ENCODE results near the gene ZNF580.
A peak's percentile ranks its signal among the peaks of the same experiment; 100 is the strongest.

The ZNF580 gene

GRCh38 chr19:55599842-55600661 lies 40.8 kb upstream of the ZNF580 start, which contains the start of gene ZNF524 (continued):
- TF ChIP-seq ZNF16 (tag by site-specific recombination; IDR thresholded peaks at IDR 0.05; ENCODE audit: low read depth) (no peak), ZNF677 (tag by site-specific recombination; IDR thresholded peaks at IDR 0.05) (no peak), ZNF658 (tag by site-specific recombination; IDR thresholded peaks at IDR 0.05) (no peak), ZNF549 (tag by site-specific recombination; IDR thresholded peaks at IDR 0.05) (no peak), PATZ1 (tag by site-specific recombination; IDR thresholded peaks at IDR 0.05) (no peak; the same call in none of the 2 replicates), ZNF416 (tag by site-specific recombination; IDR thresholded peaks at IDR 0.05) (no peak), ZNF501 (tag by site-specific recombination; IDR thresholded peaks at IDR 0.05) (no peak; the same call in 1 of the 2 replicates), ZNF830 (tag by site-specific recombination; IDR thresholded peaks at IDR 0.05; ENCODE audit: low read depth) (no peak), ZNF223 (tag by site-specific recombination; IDR thresholded peaks at IDR 0.05) (0 out of 2 replicates have a peak, but pooled peaks have one; percentile 37), ZNF433 (tag by site-specific recombination; IDR thresholded peaks at IDR 0.05; ENCODE audit: low read depth) (no peak), ZBTB26 (tag by site-specific recombination; optimal IDR thresholded peaks at IDR 0.05) (peak; percentile 86), ZNF26 (tag by site-specific recombination; IDR thresholded peaks at IDR 0.05) (no peak), KLF7 (tag by site-specific recombination; IDR thresholded peaks at IDR 0.05; ENCODE audit: borderline replicate concordance) (peak; percentile 97; the same call in 1 of the 2 replicates), PBX3 (CRISPR knock-in tag; IDR thresholded peaks at IDR 0.05) (peak; percentile 72; the same call in 1 of the 2 replicates), ZBTB49 (tag by site-specific recombination; IDR thresholded peaks at IDR 0.05; ENCODE audit: low read depth) (no peak), GLIS1 (tag by site-specific recombination; IDR thresholded peaks at IDR 0.05) (no peak), ZFP3 (tag by site-specific recombination; IDR thresholded peaks at IDR 0.05; ENCODE audit: low read depth) (no peak), ZNF488 (tag by site-specific recombination; IDR thresholded peaks at IDR 0.05) (no peak), ZNF404 (tag by site-specific recombination; IDR thresholded peaks at IDR 0.05) (no peak), ZNF155 (tag by site-specific recombination; IDR thresholded peaks at IDR 0.05) (no peak), ZNF473 (tag by site-specific recombination; IDR thresholded peaks at IDR 0.05) (no peak), KLF16 (tag by site-specific recombination; IDR thresholded peaks at IDR 0.05) (peak; percentile 90; the same call in 1 of the 2 replicates), ZNF426 (tag by site-specific recombination; IDR thresholded peaks at IDR 0.05) (no peak), ZNF248 (tag by site-specific recombination; IDR thresholded peaks at IDR 0.05) (no peak), GLI4 (tag by site-specific recombination; IDR thresholded peaks at IDR 0.05) (0 out of 2 replicates have a peak, but pooled peaks have one; percentile 44), ZNF211 (tag by site-specific recombination; IDR thresholded peaks at IDR 0.05; ENCODE audit: low read depth) (no peak), ZNF292 (tag by site-specific recombination; IDR thresholded peaks at IDR 0.05; ENCODE audit: borderline replicate concordance, low read depth) (no peak), GLIS2 (tag by site-specific recombination; IDR thresholded peaks at IDR 0.05) (no peak), ZNF23 (tag by site-specific recombination; IDR thresholded peaks at IDR 0.05; ENCODE audit: borderline replicate concordance) (no peak)

Data from HEK293 (cell line).